ENCODE measurements around the gene EFS.

Gene EFS

DNA sequence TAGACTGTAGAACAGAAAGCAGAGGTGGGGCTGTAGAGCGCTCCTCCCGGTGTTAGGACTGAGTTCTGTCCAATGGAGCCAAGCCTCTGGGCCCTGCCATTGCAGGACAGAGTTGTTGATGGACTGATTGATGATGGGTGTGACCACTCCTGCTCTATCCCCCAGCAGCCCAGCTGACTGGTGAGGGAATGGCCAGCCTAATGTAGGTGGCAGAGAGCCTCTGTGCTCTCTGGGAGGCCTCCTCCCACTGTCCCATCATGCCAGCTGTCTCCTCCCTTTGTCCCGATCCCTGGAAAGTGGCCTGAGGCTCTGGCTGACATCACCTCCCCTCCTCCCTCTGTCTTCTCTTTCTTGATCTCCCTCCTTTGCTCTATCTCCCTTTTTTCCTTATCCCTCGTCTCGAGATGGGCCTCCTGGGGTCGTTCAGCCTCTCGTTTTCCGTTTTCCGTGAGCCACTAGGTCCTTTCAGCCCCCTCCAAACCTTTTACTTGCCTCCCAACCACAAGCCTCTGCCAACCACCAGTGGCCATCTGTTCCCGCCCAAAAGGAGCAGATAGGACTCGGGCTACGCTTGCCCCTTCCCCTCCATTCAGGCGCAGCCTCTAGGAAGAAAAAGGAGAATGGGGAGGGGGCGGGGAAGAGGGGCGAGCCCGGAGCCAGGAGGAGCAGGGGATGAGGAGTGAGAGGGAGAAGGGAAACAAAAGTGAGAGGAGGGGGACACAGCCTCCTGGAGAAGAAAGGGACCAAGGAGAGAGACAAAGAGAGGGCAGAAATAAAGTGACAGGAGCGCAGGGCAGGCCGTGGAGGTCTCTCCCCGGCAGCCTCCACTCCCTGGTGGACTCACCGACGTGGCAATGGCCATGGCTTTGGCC lies 572 bp downstream of the EFS start:
- no peak for TF ChIP-seq ZFP3 (CRISPR knock-in tag; IDR thresholded peaks at IDR 0.05)
- no peak for TF ChIP-seq ZNF565 (CRISPR knock-in tag; conservative IDR thresholded peaks at IDR 0.05; ENCODE audit: low read depth)
- TF ChIP-seq, protein P1, sequence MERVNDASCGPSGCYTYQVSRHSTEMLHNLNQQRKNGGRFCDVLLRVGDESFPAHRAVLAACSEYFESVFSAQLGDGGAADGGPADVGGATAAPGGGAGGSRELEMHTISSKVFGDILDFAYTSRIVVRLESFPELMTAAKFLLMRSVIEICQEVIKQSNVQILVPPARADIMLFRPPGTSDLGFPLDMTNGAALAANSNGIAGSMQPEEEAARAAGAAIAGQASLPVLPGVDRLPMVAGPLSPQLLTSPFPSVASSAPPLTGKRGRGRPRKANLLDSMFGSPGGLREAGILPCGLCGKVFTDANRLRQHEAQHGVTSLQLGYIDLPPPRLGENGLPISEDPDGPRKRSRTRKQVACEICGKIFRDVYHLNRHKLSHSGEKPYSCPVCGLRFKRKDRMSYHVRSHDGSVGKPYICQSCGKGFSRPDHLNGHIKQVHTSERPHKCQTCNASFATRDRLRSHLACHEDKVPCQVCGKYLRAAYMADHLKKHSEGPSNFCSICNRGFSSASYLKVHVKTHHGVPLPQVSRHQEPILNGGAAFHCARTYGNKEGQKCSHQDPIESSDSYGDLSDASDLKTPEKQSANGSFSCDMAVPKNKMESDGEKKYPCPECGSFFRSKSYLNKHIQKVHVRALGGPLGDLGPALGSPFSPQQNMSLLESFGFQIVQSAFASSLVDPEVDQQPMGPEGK (CRISPR knock-in tag; IDR thresholded peaks at IDR 0.05; ENCODE audit: borderline replicate concordance): no peak
- no peak for TF ChIP-seq CSDC2 (CRISPR knock-in tag; IDR thresholded peaks at IDR 0.05)

DNA sequence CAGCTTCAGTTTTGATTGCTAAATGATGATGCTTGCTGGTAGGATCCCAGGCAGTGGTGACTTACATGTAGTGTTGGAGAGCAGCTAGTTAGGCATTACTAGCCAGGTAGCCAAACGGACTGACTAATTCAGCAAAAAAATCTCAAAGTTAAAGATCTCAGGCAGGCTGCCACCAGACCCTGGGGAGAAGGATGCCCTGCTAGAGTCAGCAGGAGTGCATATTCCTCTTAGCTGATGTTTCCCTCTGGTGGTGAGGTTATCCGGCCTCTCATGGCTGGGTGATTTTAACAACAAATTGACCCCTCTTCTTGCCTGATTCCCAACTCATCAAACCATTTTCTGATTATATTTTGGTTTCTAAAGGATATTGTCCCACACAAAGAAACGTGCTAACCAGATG lies 2.8 kb downstream of the EFS start:
- TF ChIP-seq ESRRG (CRISPR knock-in tag; IDR thresholded peaks at IDR 0.05): no peak
- TF ChIP-seq, protein P2, sequence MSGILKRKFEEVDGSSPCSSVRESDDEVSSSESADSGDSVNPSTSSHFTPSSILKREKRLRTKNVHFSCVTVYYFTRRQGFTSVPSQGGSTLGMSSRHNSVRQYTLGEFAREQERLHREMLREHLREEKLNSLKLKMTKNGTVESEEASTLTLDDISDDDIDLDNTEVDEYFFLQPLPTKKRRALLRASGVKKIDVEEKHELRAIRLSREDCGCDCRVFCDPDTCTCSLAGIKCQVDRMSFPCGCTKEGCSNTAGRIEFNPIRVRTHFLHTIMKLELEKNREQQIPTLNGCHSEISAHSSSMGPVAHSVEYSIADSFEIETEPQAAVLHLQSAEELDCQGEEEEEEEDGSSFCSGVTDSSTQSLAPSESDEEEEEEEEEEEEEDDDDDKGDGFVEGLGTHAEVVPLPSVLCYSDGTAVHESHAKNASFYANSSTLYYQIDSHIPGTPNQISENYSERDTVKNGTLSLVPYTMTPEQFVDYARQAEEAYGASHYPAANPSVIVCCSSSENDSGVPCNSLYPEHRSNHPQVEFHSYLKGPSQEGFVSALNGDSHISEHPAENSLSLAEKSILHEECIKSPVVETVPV (CRISPR knock-in tag; IDR thresholded peaks at IDR 0.05): no peak
- TF ChIP-seq SNAI2 (CRISPR knock-in tag; IDR thresholded peaks at IDR 0.05): no peak
- TF ChIP-seq TCF4 (CRISPR knock-in tag; IDR thresholded peaks at IDR 0.05; ENCODE audit: borderline replicate concordance): no peak
- TF ChIP-seq GLIS3 (CRISPR knock-in tag; IDR thresholded peaks at IDR 0.05): no peak
- no peak for TF ChIP-seq ZFP30 (CRISPR knock-in tag; IDR thresholded peaks at IDR 0.05)
- TF ChIP-seq ZNF565 (CRISPR knock-in tag; conservative IDR thresholded peaks at IDR 0.05; ENCODE audit: low read depth): no peak
- TF ChIP-seq BACH2 (CRISPR knock-in tag; IDR thresholded peaks at IDR 0.05; ENCODE audit: borderline replicate concordance): no peak
- no peak for TF ChIP-seq PPARA (CRISPR knock-in tag; IDR thresholded peaks at IDR 0.05; ENCODE audit: borderline replicate concordance)
- TF ChIP-seq, protein P1 (CRISPR knock-in tag; IDR thresholded peaks at IDR 0.05; ENCODE audit: borderline replicate concordance): no peak
- TF ChIP-seq, protein P3, sequence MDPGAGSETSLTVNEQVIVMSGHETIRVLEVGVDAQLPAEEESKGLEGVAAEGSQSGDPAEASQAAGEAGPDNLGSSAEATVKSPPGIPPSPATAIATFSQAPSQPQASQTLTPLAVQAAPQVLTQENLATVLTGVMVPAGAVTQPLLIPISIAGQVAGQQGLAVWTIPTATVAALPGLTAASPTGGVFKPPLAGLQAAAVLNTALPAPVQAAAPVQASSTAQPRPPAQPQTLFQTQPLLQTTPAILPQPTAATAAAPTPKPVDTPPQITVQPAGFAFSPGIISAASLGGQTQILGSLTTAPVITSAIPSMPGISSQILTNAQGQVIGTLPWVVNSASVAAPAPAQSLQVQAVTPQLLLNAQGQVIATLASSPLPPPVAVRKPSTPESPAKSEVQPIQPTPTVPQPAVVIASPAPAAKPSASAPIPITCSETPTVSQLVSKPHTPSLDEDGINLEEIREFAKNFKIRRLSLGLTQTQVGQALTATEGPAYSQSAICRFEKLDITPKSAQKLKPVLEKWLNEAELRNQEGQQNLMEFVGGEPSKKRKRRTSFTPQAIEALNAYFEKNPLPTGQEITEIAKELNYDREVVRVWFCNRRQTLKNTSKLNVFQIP (CRISPR knock-in tag; IDR thresholded peaks at IDR 0.05; ENCODE audit: borderline replicate concordance, low read depth): no peak
- no peak for TF ChIP-seq ZNF70 (CRISPR knock-in tag; IDR thresholded peaks at IDR 0.05)
- TF ChIP-seq, protein P4, sequence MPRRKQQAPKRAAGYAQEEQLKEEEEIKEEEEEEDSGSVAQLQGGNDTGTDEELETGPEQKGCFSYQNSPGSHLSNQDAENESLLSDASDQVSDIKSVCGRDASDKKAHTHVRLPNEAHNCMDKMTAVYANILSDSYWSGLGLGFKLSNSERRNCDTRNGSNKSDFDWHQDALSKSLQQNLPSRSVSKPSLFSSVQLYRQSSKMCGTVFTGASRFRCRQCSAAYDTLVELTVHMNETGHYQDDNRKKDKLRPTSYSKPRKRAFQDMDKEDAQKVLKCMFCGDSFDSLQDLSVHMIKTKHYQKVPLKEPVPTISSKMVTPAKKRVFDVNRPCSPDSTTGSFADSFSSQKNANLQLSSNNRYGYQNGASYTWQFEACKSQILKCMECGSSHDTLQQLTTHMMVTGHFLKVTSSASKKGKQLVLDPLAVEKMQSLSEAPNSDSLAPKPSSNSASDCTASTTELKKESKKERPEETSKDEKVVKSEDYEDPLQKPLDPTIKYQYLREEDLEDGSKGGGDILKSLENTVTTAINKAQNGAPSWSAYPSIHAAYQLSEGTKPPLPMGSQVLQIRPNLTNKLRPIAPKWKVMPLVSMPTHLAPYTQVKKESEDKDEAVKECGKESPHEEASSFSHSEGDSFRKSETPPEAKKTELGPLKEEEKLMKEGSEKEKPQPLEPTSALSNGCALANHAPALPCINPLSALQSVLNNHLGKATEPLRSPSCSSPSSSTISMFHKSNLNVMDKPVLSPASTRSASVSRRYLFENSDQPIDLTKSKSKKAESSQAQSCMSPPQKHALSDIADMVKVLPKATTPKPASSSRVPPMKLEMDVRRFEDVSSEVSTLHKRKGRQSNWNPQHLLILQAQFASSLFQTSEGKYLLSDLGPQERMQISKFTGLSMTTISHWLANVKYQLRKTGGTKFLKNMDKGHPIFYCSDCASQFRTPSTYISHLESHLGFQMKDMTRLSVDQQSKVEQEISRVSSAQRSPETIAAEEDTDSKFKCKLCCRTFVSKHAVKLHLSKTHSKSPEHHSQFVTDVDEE (CRISPR knock-in tag; IDR thresholded peaks at IDR 0.05): no peak
- no peak for TF ChIP-seq ZC3H10 (CRISPR knock-in tag; IDR thresholded peaks at IDR 0.05)
- TF ChIP-seq OSR1 (CRISPR knock-in tag; IDR thresholded peaks at IDR 0.05): no peak
- TF ChIP-seq, protein P5, sequence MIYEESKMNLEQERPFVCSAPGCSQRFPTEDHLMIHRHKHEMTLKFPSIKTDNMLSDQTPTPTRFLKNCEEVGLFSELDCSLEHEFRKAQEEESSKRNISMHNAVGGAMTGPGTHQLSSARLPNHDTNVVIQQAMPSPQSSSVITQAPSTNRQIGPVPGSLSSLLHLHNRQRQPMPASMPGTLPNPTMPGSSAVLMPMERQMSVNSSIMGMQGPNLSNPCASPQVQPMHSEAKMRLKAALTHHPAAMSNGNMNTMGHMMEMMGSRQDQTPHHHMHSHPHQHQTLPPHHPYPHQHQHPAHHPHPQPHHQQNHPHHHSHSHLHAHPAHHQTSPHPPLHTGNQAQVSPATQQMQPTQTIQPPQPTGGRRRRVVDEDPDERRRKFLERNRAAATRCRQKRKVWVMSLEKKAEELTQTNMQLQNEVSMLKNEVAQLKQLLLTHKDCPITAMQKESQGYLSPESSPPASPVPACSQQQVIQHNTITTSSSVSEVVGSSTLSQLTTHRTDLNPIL (CRISPR knock-in tag; IDR thresholded peaks at IDR 0.05; ENCODE audit: low read depth): no peak
- no peak for TF ChIP-seq ARNTL (CRISPR knock-in tag; IDR thresholded peaks at IDR 0.05; ENCODE audit: borderline replicate concordance, low read depth)
- TF ChIP-seq ISL1 (CRISPR knock-in tag; IDR thresholded peaks at IDR 0.05): no peak
- TF ChIP-seq CSDC2 (CRISPR knock-in tag; IDR thresholded peaks at IDR 0.05): no peak
- TF ChIP-seq TOX (CRISPR knock-in tag; IDR thresholded peaks at IDR 0.05; ENCODE audit: borderline replicate concordance): no peak
- ATAC-seq: no peak

More for the DNA sequence above, 572 bp downstream of the EFS start:
- ATAC-seq: peak; percentile 2; the same call in 2 of the 3 replicates
